Psoas muscle (tissue), 8 donors: ENCODE data around the gene RPL35A. TPM values are rescaled to one million over a fixed set of nuclear protein-coding genes. Genes with fewer than 3 reads are reported as not detected.
"Not testable (repeated sequence)": the region's sequence is repeated elsewhere in the genome, so short reads cannot be mapped to it uniquely, and the experiment has no call there.

ENCODE experiments used
- ATAC-seq, 4 donors: fragments of 200-7000 bp; cut with Tn5 transposase; one replicate each; pipeline ENCODE4 v1.9.1; 2020; ENCODE audit warnings: moderate library complexity in 3 of 4, mild to moderate bottlenecking in 2 of 4
- DNase-seq, 2 donors: peaks; one replicate each; pipeline ENCODE4 v3.0.0-alpha.2; 2020
- H3K27ac ChIP-seq: fragments of 200-600 bp; one replicate; pipeline ENCODE4 v1.8.0; 2022
- H3K27me3 ChIP-seq, 3 donors: fragments of 200-600 bp in 1 of 3; one replicate each; pipeline versions ENCODE4 v1.6.1 to v1.8.0; 2013 to 2022; ENCODE audit warnings: low read length in 2 of 3, mild to moderate bottlenecking in 2 of 3, moderate library complexity in 1 of 3; ENCODE audit not compliant: insufficient read depth in 3 of 3
- H3K36me3 ChIP-seq, 2 donors: fragments of 200-600 bp in 1 of 2; one replicate each; pipeline versions ENCODE4 v1.6.1 to v1.8.0; 2013 to 2022; ENCODE audit warnings: low read depth in 1 of 2, mild to moderate bottlenecking in 1 of 2, moderate library complexity in 1 of 2; ENCODE audit not compliant: insufficient read depth in 1 of 2
- H3K4me1 ChIP-seq: fragments of 200-600 bp; one replicate; pipeline ENCODE4 v1.8.0; 2022
- H3K4me3 ChIP-seq: fragments of 200-600 bp; one replicate; pipeline ENCODE4 v1.8.0; 2022; ENCODE audit warnings: mild to moderate bottlenecking
- H3K9me3 ChIP-seq: fragments of 200-600 bp; one replicate; pipeline ENCODE4 v1.8.0; 2022
- WGBS, 3 donors: extraction: QIAGEN DNeasy Blood & Tissue Kit; methylation state at CpG; one replicate each; pipeline versions ENCODE4 v1.1.6 to v1.1.7; 2013; 5-methylcytosine and 5-hydroxymethylcytosine counted together
- intact Hi-C, 2 donors: fragments of 100-400 bp; cut with DNase I; formaldehyde crosslinking; loops; one replicate each; pipeline versions ENCODE4 v1.11.0 to v1.14.2; 2022
- polyA plus RNA-seq, 3 donors: library from polyadenylated mRNA; stranded (reverse); fragments of 200-250 nt; gene quantifications; one replicate each; pipeline ENCODE4 v1.2.3, GENCODE V29; 2013
- total RNA-seq, 4 donors: library from RNA; stranded (reverse); fragmentation: NEBNext Ultra II Directional in 2 of 4; extraction: Animal tissue kit (Norgen Biotek cat#: 25700) in 2 of 4; gene quantifications; one replicate each; pipeline versions ENCODE4 v1.2.1 to v1.2.4, GENCODE V29; 2021 to 2023
- TF ChIP-seq, protein P1 (sequence below): fragments of 200-600 bp; IDR thresholded peaks from one replicate; pipeline ENCODE4 v1.8.0; 2022; ENCODE audit warnings: antibody characterized with exemption
- donor health status: healthy with polysubstance abuse.
- donor health status: DM: no; HTN: no; CAD: no; lungs with moderate emphysema.
- donor health status: Bipolar disorder and iron deficiency.
- donor health status: healthy.
- donor health status: DM: yes; HTN: yes; CAD: no.
- donor health status: DM: no; HTN: no; CAD: no.
- donor health status: DM: no; HTN: no; CAD: no.
- donor health status: DM: yes; HTN: yes; CAD: no.

RPL35A gene
- total and polyA plus RNA-seq, 7 donors, result 467 to 1,294 (median 703) TPM

DNA sequence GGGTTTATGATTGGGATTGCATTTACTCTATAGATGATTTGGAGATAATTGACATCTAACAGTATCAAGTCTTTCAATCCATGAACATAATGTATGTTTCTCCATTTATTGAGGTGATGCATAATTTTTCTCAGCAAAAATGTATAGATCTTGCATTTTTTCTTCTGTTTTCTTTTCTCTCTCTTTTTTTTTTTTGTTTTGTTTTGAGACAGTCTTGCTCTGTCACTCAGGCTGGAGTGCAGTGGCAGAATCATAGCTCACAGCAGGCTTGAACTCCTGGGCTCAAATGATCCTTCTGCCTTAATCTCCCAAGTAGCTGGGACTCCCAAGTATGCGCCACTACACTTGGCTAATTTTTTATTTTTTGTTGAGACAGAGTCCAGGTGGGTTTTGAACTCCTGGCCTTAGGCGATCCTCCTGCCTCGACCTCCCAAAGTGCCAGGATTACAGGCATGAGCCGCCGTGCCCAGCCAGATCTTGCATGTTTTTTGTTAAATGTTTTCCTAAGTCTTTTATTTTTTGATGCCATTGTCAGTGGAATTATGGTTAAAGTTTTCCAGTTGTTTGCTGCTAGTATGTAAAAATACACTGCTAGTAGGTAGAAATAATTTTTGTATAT lies 13.1 kb downstream of the RPL35A start:
- no peaks in the 10 kb centered on the region for H3K27me3 ChIP-seq
- ATAC-seq (no peak), DNase-seq (no peak)
- no peaks in the 10 kb centered on the region for H3K9me3 ChIP-seq
- peaks cover 16% of the 10 kb centered on the region for H3K4me1 ChIP-seq
- TF ChIP-seq, protein P1, sequence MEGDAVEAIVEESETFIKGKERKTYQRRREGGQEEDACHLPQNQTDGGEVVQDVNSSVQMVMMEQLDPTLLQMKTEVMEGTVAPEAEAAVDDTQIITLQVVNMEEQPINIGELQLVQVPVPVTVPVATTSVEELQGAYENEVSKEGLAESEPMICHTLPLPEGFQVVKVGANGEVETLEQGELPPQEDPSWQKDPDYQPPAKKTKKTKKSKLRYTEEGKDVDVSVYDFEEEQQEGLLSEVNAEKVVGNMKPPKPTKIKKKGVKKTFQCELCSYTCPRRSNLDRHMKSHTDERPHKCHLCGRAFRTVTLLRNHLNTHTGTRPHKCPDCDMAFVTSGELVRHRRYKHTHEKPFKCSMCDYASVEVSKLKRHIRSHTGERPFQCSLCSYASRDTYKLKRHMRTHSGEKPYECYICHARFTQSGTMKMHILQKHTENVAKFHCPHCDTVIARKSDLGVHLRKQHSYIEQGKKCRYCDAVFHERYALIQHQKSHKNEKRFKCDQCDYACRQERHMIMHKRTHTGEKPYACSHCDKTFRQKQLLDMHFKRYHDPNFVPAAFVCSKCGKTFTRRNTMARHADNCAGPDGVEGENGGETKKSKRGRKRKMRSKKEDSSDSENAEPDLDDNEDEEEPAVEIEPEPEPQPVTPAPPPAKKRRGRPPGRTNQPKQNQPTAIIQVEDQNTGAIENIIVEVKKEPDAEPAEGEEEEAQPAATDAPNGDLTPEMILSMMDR, result no peak
- no peak overlapping the region for H3K27ac ChIP-seq
- H3K36me3 ChIP-seq, result no peaks in the 10 kb centered on the region
- H3K4me3 ChIP-seq, result no peak overlapping the region
- 90 to 98% (median 93%) methylated on average over 5 of the region's 5 CpGs for WGBS, 3 donors
- intact Hi-C loops, result no loop called here

DNA sequence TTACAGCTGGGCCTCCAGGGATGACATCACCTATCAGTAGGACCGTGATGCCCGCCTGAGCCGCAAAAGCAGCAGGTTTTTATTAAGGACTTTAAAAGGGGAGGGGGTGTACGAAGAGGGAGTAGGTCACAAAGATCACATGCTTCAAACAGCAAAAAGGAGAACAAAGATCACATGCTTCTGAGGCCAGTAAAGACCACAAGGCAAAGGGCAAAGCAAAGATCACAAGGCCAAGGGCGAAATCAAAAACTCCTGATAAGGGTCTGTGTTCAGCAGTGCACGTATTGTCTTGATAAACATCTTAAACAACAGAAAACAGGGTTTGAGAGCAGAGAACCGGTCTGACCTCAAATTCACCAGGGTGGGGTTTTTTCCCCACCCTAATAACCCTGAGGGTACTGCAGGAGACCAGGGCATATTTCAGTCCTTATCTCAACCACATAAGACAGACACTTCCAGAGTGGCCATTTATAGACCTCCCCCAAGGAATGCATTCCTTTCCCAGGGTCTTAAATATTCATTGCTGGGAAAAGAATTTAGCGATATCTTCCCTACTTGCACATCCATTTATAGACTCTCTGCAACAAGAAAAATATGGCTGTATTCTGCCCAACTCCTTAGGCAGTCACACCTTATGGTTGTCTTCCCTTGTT lies 17.5 kb downstream of the RPL35A start:
- DNase-seq, H3K36me3 ChIP-seq, intact Hi-C loops, H3K27me3 ChIP-seq, H3K4me1 ChIP-seq, H3K27ac ChIP-seq, ATAC-seq, H3K4me3 ChIP-seq, H3K9me3 ChIP-seq: not testable (repeated sequence)
- WGBS, 3 donors, result 90 to 93% (median 91%) methylated on average over 8 of the region's 8 CpGs

DNA sequence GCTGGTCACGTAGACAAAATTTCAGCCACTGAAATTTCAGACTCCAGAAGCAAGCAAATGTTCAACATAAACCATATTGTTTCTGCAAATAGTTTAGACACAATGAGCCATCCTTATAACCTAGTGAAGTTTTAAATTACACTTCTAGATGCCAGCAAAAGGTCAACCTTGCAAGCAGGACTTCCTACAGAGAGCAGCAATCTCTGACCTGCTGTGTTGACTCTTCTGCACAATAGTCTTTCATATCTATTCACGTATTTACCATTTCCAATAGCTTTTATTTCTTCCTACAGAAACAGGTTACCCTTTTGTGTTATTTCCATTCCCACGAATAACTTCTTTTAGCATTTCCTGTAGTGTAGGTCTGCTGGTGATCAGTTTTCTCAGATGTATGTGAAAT lies 20.6 kb downstream of the RPL35A start:
- Histone ChIP-seq H3K9me3 (no peaks in the 10 kb centered on the region), H3K27me3 (no peaks in the 10 kb centered on the region), H3K4me1 (no peaks in the 10 kb centered on the region), H3K27ac (no peak overlapping the region), H3K4me3 (no peak overlapping the region), H3K36me3 (peaks cover 0 to 13% of the 10 kb centered on the region in 2 donors)
- no peak for ATAC-seq
- intact Hi-C loops, result no loop called here
- TF ChIP-seq, protein P1, result no peak
- DNase-seq, result no peak
- WGBS, 3 donors, result 60 to 76% (median 73%) methylated on average over 3 of the region's 3 CpGs

DNA sequence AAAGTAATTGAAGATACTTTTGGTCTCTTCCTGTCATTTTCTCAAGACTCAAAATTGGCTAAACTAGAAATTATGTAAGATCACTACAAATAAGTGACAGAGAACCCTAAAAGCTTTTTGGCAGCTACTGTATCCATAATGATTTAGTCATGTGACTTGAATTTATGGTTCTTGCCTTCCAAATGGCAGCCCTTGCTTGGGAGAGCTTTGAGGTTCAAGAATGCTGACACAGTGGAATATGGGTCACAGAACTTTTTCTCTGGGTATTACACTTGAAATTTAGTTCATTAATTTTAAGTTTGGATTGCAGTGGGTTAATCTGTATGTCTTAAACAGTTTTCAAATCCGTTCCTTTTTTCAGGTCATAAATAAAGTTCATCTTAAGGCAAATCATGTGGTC lies 24.0 kb downstream of the RPL35A start:
- Histone ChIP-seq H3K4me1 (no peaks in the 10 kb centered on the region), H3K27ac (no peak overlapping the region), H3K4me3 (no peak overlapping the region), H3K9me3 (no peaks in the 10 kb centered on the region), H3K27me3 (no peaks in the 10 kb centered on the region), H3K36me3 (peaks cover 0 to 38% of the 10 kb centered on the region in 2 donors)
- TF ChIP-seq, protein P1, result no peak
- WGBS, 3 donors, result 76 to 90% (median 89%) methylated on average over 1 of the region's 1 CpG
- intact Hi-C loops, result no loop called here
- DNase-seq, result no peak
- no peak for ATAC-seq

DNA sequence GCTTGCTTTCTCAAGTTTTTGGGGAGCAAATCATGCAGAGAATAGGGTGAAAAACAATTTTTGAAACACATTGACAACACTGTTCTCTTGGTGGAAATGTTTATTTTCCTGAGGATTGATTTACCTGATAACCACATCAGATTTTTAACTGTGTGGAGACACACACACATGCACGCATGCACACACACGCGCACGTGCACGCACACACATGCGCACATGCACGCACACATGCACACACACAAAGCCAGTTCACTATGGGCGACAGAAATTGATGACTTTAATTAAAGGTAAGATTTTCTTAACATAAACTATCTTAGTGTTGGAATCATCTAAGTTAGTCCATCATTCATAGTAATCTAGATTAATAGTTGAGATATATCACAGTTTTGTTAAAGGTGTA lies 25.3 kb downstream of the RPL35A start:
- DNase-seq (no peak), ATAC-seq (no peak)
- Histone ChIP-seq H3K27ac (no peak overlapping the region), H3K27me3 (no peaks in the 10 kb centered on the region), H3K36me3 (peaks cover 0 to 43% of the 10 kb centered on the region in 2 donors), H3K4me1 (no peaks in the 10 kb centered on the region), H3K9me3 (no peaks in the 10 kb centered on the region), H3K4me3 (no peak overlapping the region)
- 97 to 98% (median 97%) methylated on average over 8 of the region's 8 CpGs for WGBS, 3 donors
- intact Hi-C loops, result no loop called here
- TF ChIP-seq, protein P1, result no peak
